KMS-11 (cell line): ENCODE results near the gene ANKRD13D.

Experiments
- H2AFZ ChIP-seq: fragments of 200-600 bp; sonication (generic); 2 replicates; pipeline ENCODE4 v1.6.1; 2016; ENCODE audit warnings: antibody characterized with exemption, mixed run types, low read depth
- H3K27ac ChIP-seq: fragments of 200-600 bp; sonication (generic); 2 replicates; pipeline ENCODE4 v1.6.1; 2016; ENCODE audit warnings: mild to moderate bottlenecking, mixed run types
- H3K27me3 ChIP-seq: fragments of 200-600 bp; sonication (generic); 2 replicates; pipeline ENCODE4 v1.6.1; 2017; ENCODE audit warnings: mild to moderate bottlenecking, low read depth, mixed run types, moderate library complexity; ENCODE audit not compliant: insufficient read depth
- H3K36me3 ChIP-seq: fragments of 200-600 bp; sonication (generic); 2 replicates; pipeline ENCODE4 v1.6.1; 2017; ENCODE audit warnings: mild to moderate bottlenecking, mixed run types; ENCODE audit not compliant: insufficient read depth
- H3K4me1 ChIP-seq: fragments of 200-600 bp; sonication (generic); 2 replicates; pipeline ENCODE4 v1.6.1; 2016; ENCODE audit warnings: mild to moderate bottlenecking, low read depth, mixed run types; ENCODE audit not compliant: poor library complexity, severe bottlenecking
- H3K4me2 ChIP-seq: fragments of 200-600 bp; sonication (generic); 2 replicates; pipeline ENCODE4 v1.7.0; 2016; ENCODE audit warnings: mild to moderate bottlenecking, mixed run types
- H3K4me3 ChIP-seq: fragments of 200-600 bp; sonication (generic); IDR thresholded peaks from 2 replicates; pipeline ENCODE4 v1.6.1; 2017; ENCODE audit warnings: low read depth, low read length, mixed read lengths; ENCODE audit not compliant: insufficient read depth
- H3K79me2 ChIP-seq: fragments of 200-600 bp; sonication (generic); 2 replicates; pipeline ENCODE4 v1.6.1; 2016; ENCODE audit warnings: low read depth, mixed run types; ENCODE audit not compliant: insufficient read depth
- H3K9ac ChIP-seq: fragments of 200-600 bp; sonication (generic); 2 replicates; pipeline ENCODE4 v1.6.1; 2016; ENCODE audit warnings: mild to moderate bottlenecking, mixed run types
- H4K20me1 ChIP-seq: fragments of 200-600 bp; sonication (generic); 2 replicates; pipeline ENCODE4 v1.6.1; 2016; ENCODE audit warnings: mild to moderate bottlenecking, mixed run types; ENCODE audit not compliant: insufficient read depth
- CTCF ChIP-seq: fragments of 200-600 bp; sonication (generic); conservative IDR thresholded peaks from 2 replicates; pipeline ENCODE4 v1.6.1; 2017; ENCODE audit warnings: low read depth, mild to moderate bottlenecking, antibody characterized with exemption, low read length, moderate library complexity, mixed read lengths

The ANKRD13D gene

DNA sequence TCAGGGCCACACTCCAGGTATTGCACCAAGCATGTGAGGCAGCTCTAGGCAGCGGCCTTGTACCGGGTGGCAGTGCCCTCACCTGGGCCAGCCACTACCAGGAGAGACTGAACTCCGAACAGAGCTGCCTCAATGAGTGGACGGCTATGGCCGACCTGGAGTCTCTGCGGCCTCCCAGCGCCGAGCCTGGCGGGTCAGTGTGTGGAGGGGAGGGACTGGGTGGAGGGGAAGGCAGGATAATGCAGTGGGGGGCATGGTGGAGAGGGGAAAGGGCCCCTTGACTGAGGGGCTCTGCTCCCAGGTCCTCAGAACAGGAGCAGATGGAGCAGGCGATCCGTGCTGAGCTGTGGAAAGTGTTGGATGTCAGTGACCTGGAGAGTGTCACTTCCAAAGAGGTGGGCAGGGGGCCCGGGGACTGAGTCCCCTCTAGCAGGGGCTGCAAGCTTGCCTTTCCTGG is 18.5 kb downstream of the ANKRD13D start:
- no peak for TF ChIP-seq CTCF
- Histone ChIP-seq H3K4me2 (no peak overlapping the region), H3K9ac (no peak overlapping the region), H3K27me3 (no peaks in the 10 kb centered on the region), H3K36me3 (no peaks in the 10 kb centered on the region), H3K4me3 (no peak overlapping the region), H2AFZ (no peak overlapping the region), H3K27ac (no peak overlapping the region), H4K20me1 (no peaks in the 10 kb centered on the region), H3K4me1 (no peaks in the 10 kb centered on the region), H3K79me2 (no peaks in the 10 kb centered on the region)

GRCh38 chr11:67308031-67308866 is 19.1 kb downstream of the ANKRD13D start:
- Histone ChIP-seq H3K4me2 (no peak overlapping the region), H3K27ac (no peak overlapping the region), H3K27me3 (no peaks in the 10 kb centered on the region), H3K79me2 (no peaks in the 10 kb centered on the region), H3K4me1 (no peaks in the 10 kb centered on the region), H4K20me1 (no peaks in the 10 kb centered on the region), H3K4me3 (no peak overlapping the region), H3K9ac (no peak overlapping the region), H3K36me3 (no peaks in the 10 kb centered on the region), H2AFZ (no peak overlapping the region)
- no peak for TF ChIP-seq CTCF

- no peaks in the 10 kb centered on the region for H3K4me1 ChIP-seq
- H3K79me2 ChIP-seq, result no peaks in the 10 kb centered on the region
- no peak for TF ChIP-seq CTCF
- H3K4me2 ChIP-seq, result no peak overlapping the region
- no peaks in the 10 kb centered on the region for H3K36me3 ChIP-seq
- no peak overlapping the region for H2AFZ ChIP-seq
- H3K4me3 ChIP-seq, result no peak overlapping the region
- H4K20me1 ChIP-seq, result no peaks in the 10 kb centered on the region
- H3K9ac ChIP-seq, result no peak overlapping the region
- H3K27ac ChIP-seq, result no peak overlapping the region
- H3K27me3 ChIP-seq, result no peaks in the 10 kb centered on the region
These were observed 20.1 kb downstream of the ANKRD13D start for GRCh38 chr11:67309166-67309565.

- no peak for TF ChIP-seq CTCF
- Histone ChIP-seq H2AFZ (no peak overlapping the region), H3K4me2 (no peak overlapping the region), H3K79me2 (no peaks in the 10 kb centered on the region), H3K4me1 (no peaks in the 10 kb centered on the region), H3K9ac (no peak overlapping the region), H3K4me3 (no peak overlapping the region), H3K27me3 (no peaks in the 10 kb centered on the region), H3K27ac (no peak overlapping the region), H3K36me3 (no peaks in the 10 kb centered on the region), H4K20me1 (no peaks in the 10 kb centered on the region)
These were observed 20.6 kb downstream of the ANKRD13D start for GRCh38 chr11:67309661-67310061.
